ENCODE data around the gene C17orf114. TPM values are rescaled to one million over a fixed set of nuclear protein-coding genes. Genes with fewer than 3 reads are reported as not detected.

The C17orf114 gene

DNA sequence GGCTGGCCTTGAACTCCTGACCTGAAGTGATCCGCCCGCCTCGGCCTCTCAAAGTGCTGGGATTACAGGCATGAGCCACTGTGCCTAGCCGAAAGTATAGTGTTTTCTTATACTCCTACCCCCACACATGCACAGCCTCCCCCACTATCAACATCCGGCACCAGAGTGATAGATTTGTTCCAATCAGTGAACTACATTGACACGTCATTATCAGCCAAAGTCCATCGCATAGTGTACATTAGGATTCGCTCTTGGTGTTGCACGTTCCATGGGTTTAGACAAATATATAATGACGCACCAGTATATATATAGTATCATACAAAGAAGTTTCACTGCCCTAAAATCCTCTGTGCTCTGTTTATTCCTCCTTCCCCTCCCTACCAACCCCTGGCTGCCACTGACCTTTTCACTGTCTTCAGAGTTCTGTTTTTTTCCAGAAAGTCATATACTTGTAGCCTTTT is 42.3 kb downstream of the C17orf114 start:
- peaks cover 4% of the 10 kb centered on the region for H3K27me3 Mint-ChIP-seq (ENCODE audit: unreplicated experiment)
- H3K27ac Mint-ChIP-seq (ENCODE audit: unreplicated experiment) = no peak overlapping the region
- TF ChIP-seq, protein P1, sequence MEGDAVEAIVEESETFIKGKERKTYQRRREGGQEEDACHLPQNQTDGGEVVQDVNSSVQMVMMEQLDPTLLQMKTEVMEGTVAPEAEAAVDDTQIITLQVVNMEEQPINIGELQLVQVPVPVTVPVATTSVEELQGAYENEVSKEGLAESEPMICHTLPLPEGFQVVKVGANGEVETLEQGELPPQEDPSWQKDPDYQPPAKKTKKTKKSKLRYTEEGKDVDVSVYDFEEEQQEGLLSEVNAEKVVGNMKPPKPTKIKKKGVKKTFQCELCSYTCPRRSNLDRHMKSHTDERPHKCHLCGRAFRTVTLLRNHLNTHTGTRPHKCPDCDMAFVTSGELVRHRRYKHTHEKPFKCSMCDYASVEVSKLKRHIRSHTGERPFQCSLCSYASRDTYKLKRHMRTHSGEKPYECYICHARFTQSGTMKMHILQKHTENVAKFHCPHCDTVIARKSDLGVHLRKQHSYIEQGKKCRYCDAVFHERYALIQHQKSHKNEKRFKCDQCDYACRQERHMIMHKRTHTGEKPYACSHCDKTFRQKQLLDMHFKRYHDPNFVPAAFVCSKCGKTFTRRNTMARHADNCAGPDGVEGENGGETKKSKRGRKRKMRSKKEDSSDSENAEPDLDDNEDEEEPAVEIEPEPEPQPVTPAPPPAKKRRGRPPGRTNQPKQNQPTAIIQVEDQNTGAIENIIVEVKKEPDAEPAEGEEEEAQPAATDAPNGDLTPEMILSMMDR (IDR thresholded peaks at IDR 0.05; ENCODE audit: unreplicated experiment) = no peak
- no peaks in the 10 kb centered on the region for H3K9me3 Mint-ChIP-seq (ENCODE audit: unreplicated experiment)
- H3K36me3 Mint-ChIP-seq (ENCODE audit: low read depth, unreplicated experiment) = no peaks in the 10 kb centered on the region
- no peak for DNase-seq (ENCODE audit: low spot score)
- no peak overlapping the region for H3K4me3 Mint-ChIP-seq (ENCODE audit: unreplicated experiment)
- H3K4me1 Mint-ChIP-seq (ENCODE audit: unreplicated experiment) = peaks cover 3% of the 10 kb centered on the region

DNA sequence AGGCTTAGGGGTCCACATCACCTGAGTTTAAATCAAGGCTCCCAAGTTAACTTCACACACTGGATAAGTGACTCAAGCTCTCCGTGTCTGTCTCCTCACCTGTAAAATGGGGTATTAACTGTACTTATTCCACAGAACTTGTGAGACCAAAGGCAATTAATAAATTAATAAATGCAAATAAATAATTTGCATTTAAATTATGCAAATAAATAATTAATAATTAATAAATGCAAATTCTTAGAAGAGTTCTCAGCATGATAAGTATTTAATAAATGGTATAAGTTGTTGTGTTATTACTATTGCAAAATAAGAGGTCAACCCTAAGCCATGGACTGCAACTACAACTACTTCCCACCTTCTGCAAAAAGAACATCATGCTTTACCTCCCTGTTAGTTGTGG is 48.7 kb downstream of the C17orf114 start:
- no peak for DNase-seq (ENCODE audit: low spot score)
- Mint-ChIP-seq H3K9me3 (ENCODE audit: unreplicated experiment) (no peaks in the 10 kb centered on the region), H3K36me3 (ENCODE audit: low read depth, unreplicated experiment) (no peaks in the 10 kb centered on the region), H3K4me3 (ENCODE audit: unreplicated experiment) (no peak overlapping the region), H3K4me1 (ENCODE audit: unreplicated experiment) (peaks cover 9% of the 10 kb centered on the region), H3K27me3 (ENCODE audit: unreplicated experiment) (peaks cover 2% of the 10 kb centered on the region), H3K27ac (ENCODE audit: unreplicated experiment) (no peak overlapping the region)
- TF ChIP-seq, protein P1 (IDR thresholded peaks at IDR 0.05; ENCODE audit: unreplicated experiment) = no peak

DNA sequence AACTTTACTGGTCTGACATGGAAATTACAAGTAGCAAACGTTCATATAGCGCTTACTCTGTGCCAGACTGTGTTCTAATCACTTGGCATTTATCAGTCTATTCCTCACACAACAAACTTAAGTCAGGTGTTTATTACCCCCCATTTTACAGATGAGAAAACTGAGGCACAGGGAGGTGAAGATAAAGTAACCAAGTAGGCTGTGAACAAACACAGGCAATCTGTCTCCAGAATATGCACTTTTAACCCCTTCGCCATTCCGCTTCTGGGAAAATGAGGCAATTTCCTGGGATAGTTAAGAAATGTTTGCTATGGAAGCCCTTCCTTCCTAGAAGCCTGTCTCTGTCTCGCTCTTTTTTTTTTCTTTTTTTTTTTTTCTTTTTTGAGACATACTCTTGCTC is 50.2 kb downstream of the C17orf114 start:
- DNase-seq (ENCODE audit: low spot score) = no peak
- Mint-ChIP-seq H3K27me3 (ENCODE audit: unreplicated experiment) (peaks cover 2% of the 10 kb centered on the region), H3K27ac (ENCODE audit: unreplicated experiment) (no peak overlapping the region), H3K36me3 (ENCODE audit: low read depth, unreplicated experiment) (no peaks in the 10 kb centered on the region), H3K9me3 (ENCODE audit: unreplicated experiment) (no peaks in the 10 kb centered on the region), H3K4me3 (ENCODE audit: unreplicated experiment) (no peak overlapping the region), H3K4me1 (ENCODE audit: unreplicated experiment) (peaks cover 16% of the 10 kb centered on the region)
- TF ChIP-seq, protein P1 (IDR thresholded peaks at IDR 0.05; ENCODE audit: unreplicated experiment) = no peak

Other genes starting within 250 kb of the C17orf114 start
- 32.4 TPM for gene MYBBP1A, start 246.9 kb downstream of the C17orf114 start, total RNA-seq (ENCODE audit: unreplicated experiment)
- gene GGT6, start 241.8 kb downstream of the C17orf114 start, total RNA-seq (ENCODE audit: unreplicated experiment) = not detected
- 0.59 TPM for gene SMTNL2, start 217.8 kb downstream of the C17orf114 start, total RNA-seq (ENCODE audit: unreplicated experiment)
- 17.0 TPM for gene ALOX15, start 160.7 kb downstream of the C17orf114 start, total RNA-seq (ENCODE audit: unreplicated experiment)
- gene PELP1, start 98.2 kb downstream of the C17orf114 start, total RNA-seq (ENCODE audit: unreplicated experiment) = 118 TPM
- gene ARRB2, start 91.7 kb downstream of the C17orf114 start, total RNA-seq (ENCODE audit: unreplicated experiment) = 51.1 TPM
- 10.5 TPM for gene MED11, start 70.9 kb downstream of the C17orf114 start, total RNA-seq (ENCODE audit: unreplicated experiment)
- not detected for gene ZMYND15, start 62.5 kb downstream of the C17orf114 start, total RNA-seq (ENCODE audit: unreplicated experiment)
- gene CXCL16, start 62.4 kb downstream of the C17orf114 start, total RNA-seq (ENCODE audit: unreplicated experiment) = 0.13 TPM
- gene TM4SF5, start 30.4 kb downstream of the C17orf114 start, total RNA-seq (ENCODE audit: unreplicated experiment) = not detected
- 2.9 TPM for gene VMO1, start 16.0 kb downstream of the C17orf114 start, total RNA-seq (ENCODE audit: unreplicated experiment)
- gene GLTPD2, start 13.4 kb downstream of the C17orf114 start, total RNA-seq (ENCODE audit: unreplicated experiment) = not detected
- gene PSMB6, start 6.2 kb downstream of the C17orf114 start, total RNA-seq (ENCODE audit: unreplicated experiment) = 185 TPM
- gene PLD2, start 4.8 kb upstream of the C17orf114 start, total RNA-seq (ENCODE audit: unreplicated experiment) = 86.5 TPM
- 176 TPM for gene MINK1, start 31.0 kb upstream of the C17orf114 start, total RNA-seq (ENCODE audit: unreplicated experiment)
- gene C17orf107, start 97.2 kb upstream of the C17orf114 start, total RNA-seq (ENCODE audit: unreplicated experiment) = 2.3 TPM
- 1.2 TPM for gene CHRNE, start 100.8 kb upstream of the C17orf114 start, total RNA-seq (ENCODE audit: unreplicated experiment)
- 1.3 TPM for gene GP1BA, start 129.9 kb upstream of the C17orf114 start, total RNA-seq (ENCODE audit: unreplicated experiment)
- gene SLC25A11, start 137.7 kb upstream of the C17orf114 start, total RNA-seq (ENCODE audit: unreplicated experiment) = 47.5 TPM
- gene RNF167, start 137.9 kb upstream of the C17orf114 start, total RNA-seq (ENCODE audit: unreplicated experiment) = 92.3 TPM
- 874 TPM for gene PFN1, start 146.2 kb upstream of the C17orf114 start, total RNA-seq (ENCODE audit: unreplicated experiment)
- gene ENO3, start 148.8 kb upstream of the C17orf114 start, total RNA-seq (ENCODE audit: unreplicated experiment) = 7.3 TPM
- 67.3 TPM for gene SPAG7, start 165.5 kb upstream of the C17orf114 start, total RNA-seq (ENCODE audit: unreplicated experiment)
- 42.3 TPM for gene CAMTA2, start 185.3 kb upstream of the C17orf114 start, total RNA-seq (ENCODE audit: unreplicated experiment)
- 2.2 TPM for gene INCA1, start 195.2 kb upstream of the C17orf114 start, total RNA-seq (ENCODE audit: unreplicated experiment)
- gene KIF1C, start 195.6 kb upstream of the C17orf114 start, total RNA-seq (ENCODE audit: unreplicated experiment) = 127 TPM
- 0.21 TPM for gene SLC52A1, start 233.1 kb upstream of the C17orf114 start, total RNA-seq (ENCODE audit: unreplicated experiment)